H1 (cell line): ENCODE data around the gene ATP6AP1. TPM values are rescaled to one million over a fixed set of nuclear protein-coding genes. Genes with fewer than 3 reads are reported as not detected.

Experiments
- CTCF ChIA-PET: fragments of 300-600 bp; sonication (Branson Sonifier 250); formaldehyde crosslinking; loops from one replicate; lab custom pipeline; 2021; ENCODE audit not compliant: partially characterized antibody; lab: Charles Lee
- POLR2A ChIA-PET: fragments of 300-600 bp; sonication (Branson Sonifier 250); formaldehyde crosslinking; loops from one replicate; lab custom pipeline; 2021; ENCODE audit warnings: inconsistent platforms; ENCODE audit not compliant: partially characterized antibody; lab: Charles Lee
- DNase-seq, 2 experiments: peaks; one replicate each; pipeline versions ENCODE4 v3.0.0 to v3.0.0-alpha.2; 2010 to 2022; ENCODE audit warnings: low spot score in 2 of 2, low read depth in 1 of 2, mixed read lengths in 1 of 2
- FAIRE-seq: peaks from 2 replicates; lab custom pipeline; 2011; peaks lifted over from hg19 to GRCh38; lab: Jason Lieb, UNC
- H2AFZ ChIP-seq: 2 replicates; pipeline ENCODE4 v1.8.1; 2012; ENCODE audit warnings: low read length, inconsistent platforms
- H2AK5ac ChIP-seq: 2 replicates; pipeline ENCODE4 v1.6.1; 2013; ENCODE audit warnings: low read depth, low read length
- H2BK120ac ChIP-seq: replicated peaks from 2 replicates; pipeline ENCODE3; 2013; ENCODE audit warnings: low read depth, low read length, inconsistent platforms
- H2BK12ac ChIP-seq: 2 replicates; pipeline ENCODE4 v1.6.1; 2013; ENCODE audit warnings: low read depth, low read length
- H2BK15ac ChIP-seq: 2 replicates; pipeline ENCODE4 v1.6.1; 2013; ENCODE audit warnings: low read length
- H2BK20ac ChIP-seq: 2 replicates; pipeline ENCODE4 v1.6.1; 2013; ENCODE audit warnings: low read length
- H2BK5ac ChIP-seq: 2 replicates; pipeline ENCODE4 v1.6.1; 2013; ENCODE audit warnings: low read depth, low read length
- H3K14ac ChIP-seq: 2 replicates; pipeline ENCODE4 v1.6.1; 2013; ENCODE audit warnings: inconsistent platforms; ENCODE audit not compliant: insufficient read length
- H3K18ac ChIP-seq: 2 replicates; pipeline ENCODE4 v1.6.1; 2013; ENCODE audit warnings: low read length; ENCODE audit errors: extremely low read depth
- H3K23ac ChIP-seq: 2 replicates; pipeline ENCODE4 v1.6.1; 2013; ENCODE audit warnings: inconsistent platforms; ENCODE audit not compliant: insufficient read length
- H3K23me2 ChIP-seq: 2 replicates; pipeline ENCODE4 v1.6.1; 2013; ENCODE audit warnings: low read depth, low read length
- H3K27ac ChIP-seq: 2 replicates; pipeline ENCODE4 v1.6.1; 2011; ENCODE audit warnings: low read depth, low read length, inconsistent platforms
- H3K27me3 ChIP-seq, 4 experiments: replicated peaks in 1 of 4; 1 replicate in 1 of 4; 2 replicates in 3 of 4; pipeline versions ENCODE4 v1.6.1 to v1.8.1; 2011 to 2013; ENCODE audit warnings: low read length in 3 of 4, mild to moderate bottlenecking in 3 of 4, inconsistent platforms in 2 of 4, mixed read lengths in 2 of 4, moderate library complexity in 1 of 4; ENCODE audit not compliant: control insufficient read depth in 3 of 4, insufficient read depth in 3 of 4; ENCODE audit errors: extremely low read depth in 1 of 4
- H3K36me3 ChIP-seq, 4 experiments: 2 replicates each; pipeline versions ENCODE4 v1.6.1 to v1.8.1; 2011 to 2013; ENCODE audit warnings: mild to moderate bottlenecking in 4 of 4, low read length in 3 of 4, moderate library complexity in 2 of 4, control low read depth in 1 of 4, inconsistent platforms in 1 of 4; ENCODE audit not compliant: insufficient read depth in 4 of 4, control insufficient read depth in 2 of 4
- H3K4ac ChIP-seq: replicated peaks from 2 replicates; pipeline ENCODE3; 2013; ENCODE audit warnings: low read length, low read depth, mixed read lengths, inconsistent platforms; ENCODE audit not compliant: insufficient read length
- H3K4me1 ChIP-seq, 4 experiments: replicated peaks in 1 of 4; 1 replicate in 1 of 4; 2 replicates in 3 of 4; pipeline versions ENCODE4 v1.6.1 to v1.8.1; 2011 to 2013; ENCODE audit warnings: low read length in 3 of 4, inconsistent platforms in 2 of 4, mixed read lengths in 1 of 4; ENCODE audit not compliant: insufficient read depth in 4 of 4, control insufficient read depth in 3 of 4
- H3K4me2 ChIP-seq, 2 experiments: 2 replicates each; pipeline versions ENCODE4 v1.6.1 to v1.8.1; 2011 to 2013; ENCODE audit warnings: low read depth in 2 of 2, low read length in 2 of 2, control low read depth in 1 of 2, inconsistent platforms in 1 of 2, mild to moderate bottlenecking in 1 of 2; ENCODE audit not compliant: insufficient read depth in 1 of 2
- H3K4me3 ChIP-seq, 4 experiments: fragments of 200-600, 300-600 bp in 1 of 4; sonication (generic), shearing (Covaris generic), sonication (Bioruptor Twin) in 1 of 4; 2 replicates each; pipeline versions ENCODE4 v1.5.1 to v1.8.1; 2011 to 2016; ENCODE audit warnings: low read length in 4 of 4, low read depth in 3 of 4, control low read depth in 2 of 4, inconsistent platforms in 2 of 4, mild to moderate bottlenecking in 2 of 4, mixed read lengths in 1 of 4, moderate library complexity in 1 of 4; ENCODE audit not compliant: insufficient read depth in 2 of 4; ENCODE audit errors: extremely low read depth in 1 of 4
- H3K56ac ChIP-seq: replicated peaks from 2 replicates; pipeline ENCODE3; 2013; ENCODE audit warnings: low read depth, mild to moderate bottlenecking, mixed read lengths, low read length, inconsistent platforms; ENCODE audit not compliant: insufficient read length
- H3K79me1 ChIP-seq: 2 replicates; pipeline ENCODE4 v1.6.1; 2013; ENCODE audit warnings: low read depth, low read length, control low read depth
- H3K79me2 ChIP-seq, 2 experiments: 2 replicates each; pipeline versions ENCODE4 v1.6.1 to v1.8.1; 2012 to 2013; ENCODE audit warnings: low read length in 2 of 2, mild to moderate bottlenecking in 2 of 2, inconsistent platforms in 1 of 2; ENCODE audit not compliant: insufficient read depth in 2 of 2, control insufficient read depth in 1 of 2
- H3K9ac ChIP-seq, 4 experiments: replicated peaks in 1 of 4; 1 replicate in 1 of 4; 2 replicates in 3 of 4; pipeline versions ENCODE4 v1.6.1 to v1.8.1; 2011 to 2013; ENCODE audit warnings: low read depth in 3 of 4, low read length in 3 of 4, control low read depth in 2 of 4, mild to moderate bottlenecking in 2 of 4, moderate library complexity in 2 of 4, inconsistent platforms in 1 of 4; ENCODE audit errors: extremely low read depth in 1 of 4
- H3K9me3 ChIP-seq, 2 experiments: 2 replicates each; pipeline versions ENCODE4 v1.6.1 to v1.8.1; 2012 to 2013; ENCODE audit warnings: mild to moderate bottlenecking in 2 of 2, moderate library complexity in 2 of 2, control low read depth in 1 of 2, inconsistent platforms in 1 of 2, low read depth in 1 of 2, low read length in 1 of 2, mixed read lengths in 1 of 2; ENCODE audit not compliant: insufficient read depth in 2 of 2
- H4K20me1 ChIP-seq, 2 experiments: replicated peaks in 1 of 2; 2 replicates each; pipeline versions ENCODE3 to v1.8.1; 2011 to 2013; ENCODE audit warnings: inconsistent platforms in 2 of 2, low read length in 2 of 2, mild to moderate bottlenecking in 1 of 2; ENCODE audit not compliant: insufficient read depth in 2 of 2, control insufficient read depth in 1 of 2
- H4K5ac ChIP-seq: 2 replicates; pipeline ENCODE4 v1.6.1; 2013; ENCODE audit warnings: low read length, low read depth, mixed read lengths, inconsistent platforms; ENCODE audit not compliant: insufficient read length
- H4K8ac ChIP-seq: 2 replicates; pipeline ENCODE4 v1.8.0; 2013; ENCODE audit warnings: mild to moderate bottlenecking, moderate library complexity, low read length, inconsistent platforms; ENCODE audit not compliant: insufficient read depth; ENCODE audit errors: extremely low read depth
- H4K91ac ChIP-seq: replicated peaks from 2 replicates; pipeline ENCODE3; 2013; ENCODE audit warnings: low read length, mixed read lengths, inconsistent platforms; ENCODE audit not compliant: insufficient read length
- CEBPB ChIP-seq: IDR thresholded peaks from 2 replicates; pipeline ENCODE4 v1.6.1; 2012; ENCODE audit warnings: low read depth, low read length
- GTF2F1 ChIP-seq: IDR thresholded peaks from 2 replicates; pipeline ENCODE4 v1.6.1; 2012; ENCODE audit warnings: low read depth, low read length, improper control_type of control experiment, borderline replicate concordance
- KDM5A ChIP-seq: fragments of 200-600 bp; IDR thresholded peaks from 2 replicates; pipeline ENCODE4 v1.7.1; 2012; ENCODE audit warnings: mild to moderate bottlenecking, low read length, inconsistent platforms, mixed read lengths
- POLR2A ChIP-seq, 2 experiments: IDR thresholded peaks; 1 replicate in 1 of 2; 2 replicates in 1 of 2; pipeline ENCODE4 v1.6.1; 2011; ENCODE audit warnings: low read depth in 2 of 2, low read length in 2 of 2, mild to moderate bottlenecking in 2 of 2; ENCODE audit errors: control extremely low read depth in 1 of 2
- POLR2AphosphoS5 ChIP-seq: IDR thresholded peaks from 2 replicates; pipeline ENCODE4 v1.6.1; 2011; ENCODE audit warnings: low read depth, low read length
- SP2 ChIP-seq: IDR thresholded peaks from 2 replicates; pipeline ENCODE4 v1.6.1; 2012; ENCODE audit warnings: mild to moderate bottlenecking, low read length, inconsistent platforms
- SRF ChIP-seq: IDR thresholded peaks from 2 replicates; pipeline ENCODE4 v1.6.1; 2011; ENCODE audit warnings: mild to moderate bottlenecking, low read depth, low read length, moderate library complexity
- TAF1 ChIP-seq: IDR thresholded peaks from 2 replicates; pipeline ENCODE4 v1.6.1; 2011; ENCODE audit warnings: mild to moderate bottlenecking, low read depth, low read length
- WGBS, 2 experiments: shearing (Covaris generic) in 1 of 2; methylation state at CpG; one replicate each; pipeline versions ENCODE4 v1.1.6 to v1.1.7; 2013 to 2015; ENCODE audit warnings: low lambda C conversion rate in 2 of 2, mixed read lengths in 2 of 2, inconsistent platforms in 1 of 2, low coverage in 1 of 2, missing lambda C conversion rate in 1 of 2; ENCODE audit not compliant: insufficient replicate concordance in 2 of 2, insufficient coverage in 1 of 2, insufficient read length in 1 of 2; ENCODE audit errors: extremely low coverage in 1 of 2, missing lambda C conversion rate in 1 of 2; 5-methylcytosine and 5-hydroxymethylcytosine counted together
- polyA plus RNA-seq, 7 experiments: library from polyadenylated mRNA; depleted of rRNA in 3 of 7; stranded (reverse) in 5 of 7; unstranded in 2 of 7; fragments of >200 nt in 5 of 7; fragments of 200-250 nt in 2 of 7; gene quantifications; 1 replicate in 5 of 7; 2 replicates in 1 of 7; 4 replicates in 1 of 7; pipeline versions ENCODE4 v1.2.1 to v1.2.3, GENCODE V29; 2011 to 2013; ENCODE audit warnings: missing spikeins in 2 of 7, mixed read lengths in 2 of 7
- total RNA-seq: library from RNA; stranded (reverse); fragmentation: NEBNext Ultra II Directional; extraction: Animal tissue kit (Norgen Biotek cat#: 25700); gene quantifications from 2 replicates; pipeline ENCODE4 v1.2.1, GENCODE V29; 2021

ATP6AP1 gene
- total and polyA plus RNA-seq, 2 of the 8 experiments (the other 6 are each of a cell fraction or from before 2014, with no cell fraction given): 44.6 to 80.8 TPM

GRCh38 chrX:154383359-154384283, 44.9 kb upstream of the ATP6AP1 start:
- WGBS, 2 experiments: 98% methylated on average over 9 of the region's 14 CpGs; no CpG with 5 or more reads in 1 of the 2 experiments
- H4K8ac ChIP-seq: no peak overlapping the region
- TF ChIP-seq TAF1 (no peak), CEBPB (no peak), SP2 (no peak), GTF2F1 (no peak), POLR2AphosphoS5 (peak; percentile 52; the same call in 1 of the 2 replicates), SRF (no peak), KDM5A (no peak), POLR2A (IDR thresholded peaks at IDR 0.05; ENCODE audit: control extremely low read depth in 1 of 2, low read depth in 2 of 2, low read length in 2 of 2) (peak in 1 of 2 experiments; percentile 41; a peak in 1 of 3 replicates)
- no peak overlapping the region for H2BK120ac ChIP-seq
- H2BK12ac ChIP-seq: no peak overlapping the region
- H2BK20ac ChIP-seq: no peak overlapping the region
- CTCF ChIA-PET: interaction anchor here (0.7 to 3.9 kb wide), 7 partner anchors 8 to 144 kb away, joined by 3 to 29 read pairs (median 4); partner anchors contain the start of gene FLNA
- peaks cover 0 to 13% of the 10 kb centered on the region in 2 experiments; a peak in 2 of 4 replicates for H3K79me2 ChIP-seq
- no peak overlapping the region for H3K4me3 ChIP-seq
- no peak overlapping the region for H3K18ac ChIP-seq
- peak overlapping the region; percentile 65; the same call in 1 of the 2 replicates for H2AK5ac ChIP-seq
- H3K56ac ChIP-seq: no peak overlapping the region
- H3K4me2 ChIP-seq: no peak overlapping the region
- no peak overlapping the region for H2BK5ac ChIP-seq
- no peak overlapping the region for H3K4ac ChIP-seq
- no peaks in the 10 kb centered on the region for H3K27me3 ChIP-seq
- POLR2A ChIA-PET: interaction anchor here (1.0 to 6.5 kb wide), 6 partner anchors 8 to 35 kb away, joined by 4 to 107 read pairs (median 26); partner anchors contain the start of genes FLNA, RPL10 and TAFAZZIN
- peaks cover 0 to 26% (median 0%) of the 10 kb centered on the region in 4 experiments; a peak in 2 of 8 replicates for H3K36me3 ChIP-seq
- no peak for DNase-seq
- peaks cover 0 to 2% of the 10 kb centered on the region in 2 experiments for H4K20me1 ChIP-seq
- no peak overlapping the region for H3K23ac ChIP-seq
- H3K27ac ChIP-seq: no peak overlapping the region
- no peaks in the 10 kb centered on the region for H3K79me1 ChIP-seq
- H3K14ac ChIP-seq: no peak overlapping the region
- no peak overlapping the region for H4K91ac ChIP-seq
- H3K23me2 ChIP-seq: peaks cover 4% of the 10 kb centered on the region; the same call in 1 of the 2 replicates
- no peak overlapping the region for H2BK15ac ChIP-seq
- H3K9ac ChIP-seq: no peak overlapping the region
- no peak overlapping the region for H4K5ac ChIP-seq
- H3K4me1 ChIP-seq: peaks cover 0 to 19% (median 9%) of the 10 kb centered on the region in 4 experiments; a peak in 6 of 7 replicates
- no peaks in the 10 kb centered on the region for H3K9me3 ChIP-seq
- H2AFZ ChIP-seq: no peak overlapping the region
- FAIRE-seq: no peak
